Measurements from ENCODE around the gene SIPA1L3.

Gene SIPA1L3

GRCh38 chr19:38107129-38107528, 200.1 kb downstream of the SIPA1L3 start:
- DNase-seq (ENCODE audit: low read depth) = no peak

GRCh38 chr19:38111898-38112297, 204.9 kb downstream of the SIPA1L3 start:
- DNase-seq (ENCODE audit: low read depth) = no peak

- DNase-seq (ENCODE audit: low read depth) = no peak
Measured at GRCh38 chr19:38114651-38115050, 207.6 kb downstream of the SIPA1L3 start.

GRCh38 chr19:38115271-38115802, 208.3 kb downstream of the SIPA1L3 start:
- DNase-seq (ENCODE audit: low read depth) = no peak

GRCh38 chr19:38118176-38118575, 211.2 kb downstream of the SIPA1L3 start:
- DNase-seq (ENCODE audit: low read depth) = no peak

GRCh38 chr19:38120471-38121025, 213.5 kb downstream of the SIPA1L3 start:
- no peak for DNase-seq (ENCODE audit: low read depth)

GRCh38 chr19:38122402-38123093, 215.5 kb downstream of the SIPA1L3 start:
- no peak for DNase-seq (ENCODE audit: low read depth)

GRCh38 chr19:38125238-38125637, 218.2 kb downstream of the SIPA1L3 start:
- no peak for DNase-seq (ENCODE audit: low read depth)

GRCh38 chr19:38130399-38130798, 223.4 kb downstream of the SIPA1L3 start:
- DNase-seq (ENCODE audit: low read depth) = no peak

GRCh38 chr19:38132781-38133180, 225.8 kb downstream of the SIPA1L3 start:
- DNase-seq (ENCODE audit: low read depth) = no peak

- no peak for DNase-seq (ENCODE audit: low read depth)
Measured at GRCh38 chr19:38133319-38133718, 226.3 kb downstream of the SIPA1L3 start.

GRCh38 chr19:38134540-38135149, 227.6 kb downstream of the SIPA1L3 start:
- DNase-seq (ENCODE audit: low read depth) = peak; percentile 13

GRCh38 chr19:38135150-38135998, 228.4 kb downstream of the SIPA1L3 start:
- no peak for DNase-seq (ENCODE audit: low read depth)

- no peak for DNase-seq (ENCODE audit: low read depth)
Measured at GRCh38 chr19:38139122-38139521, 232.1 kb downstream of the SIPA1L3 start.

GRCh38 chr19:38141108-38141507, 234.1 kb downstream of the SIPA1L3 start:
- no peak for DNase-seq (ENCODE audit: low read depth)

GRCh38 chr19:38142176-38143035, 235.4 kb downstream of the SIPA1L3 start:
- DNase-seq (ENCODE audit: low read depth) = peak; percentile 27

- DNase-seq (ENCODE audit: low read depth) = no peak
Measured at GRCh38 chr19:38143847-38144246, 236.8 kb downstream of the SIPA1L3 start.

GRCh38 chr19:38144667-38145066, 237.7 kb downstream of the SIPA1L3 start:
- no peak for DNase-seq (ENCODE audit: low read depth)

GRCh38 chr19:38145623-38146022, 238.6 kb downstream of the SIPA1L3 start:
- peak; percentile 39 for DNase-seq (ENCODE audit: low read depth)

GRCh38 chr19:38148337-38148736, 241.3 kb downstream of the SIPA1L3 start:
- no peak for DNase-seq (ENCODE audit: low read depth)

- no peak for DNase-seq (ENCODE audit: low read depth)
Measured at GRCh38 chr19:38149661-38150061, 242.7 kb downstream of the SIPA1L3 start.

Measured in fibroblast of gingiva (primary cell).